ENCODE data around the gene DNAH8. TPM values are rescaled to one million over a fixed set of nuclear protein-coding genes. Genes with fewer than 3 reads are reported as not detected.

Gene DNAH8
- total RNA-seq, 1 experiment from 2014 or later = not detected

DNA sequence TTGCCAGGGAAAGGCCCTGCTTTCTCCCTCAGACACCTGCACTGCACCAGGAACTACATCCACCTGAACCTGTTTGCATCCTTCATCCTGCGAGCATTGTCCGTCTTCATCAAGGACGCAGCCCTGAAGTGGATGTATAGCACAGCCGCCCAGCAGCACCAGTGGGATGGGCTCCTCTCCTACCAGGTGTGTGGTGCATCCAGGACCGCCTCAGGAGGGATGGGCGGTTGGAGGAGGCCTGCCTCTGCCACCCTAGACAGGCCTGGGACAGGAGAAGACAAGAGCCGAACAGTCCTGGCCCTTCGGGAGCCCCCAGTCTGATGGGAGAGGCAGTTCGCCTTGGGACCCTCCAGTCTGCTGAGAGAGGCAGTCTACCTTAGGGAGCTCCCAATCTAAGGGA is 357.7 kb downstream of the DNAH8 start:
- BruUV-seq (replicated peaks) = no TSS peak
- CTCF ChIA-PET = no interaction called here

More for the DNA sequence above, 357.7 kb downstream of the DNAH8 start:
- Histone ChIP-seq H3K27ac (ENCODE audit: low read depth, low read length) (no peak overlapping the region), H3K27me3 (ENCODE audit: insufficient read depth, low read length) (0 out of 2 replicates have a peak, but pooled peaks cover 5% of the 10 kb centered on the region), H2AFZ (ENCODE audit: low read depth, low read length, poor library complexity, severe bottlenecking) (no peak overlapping the region), H3K9me2 (ENCODE audit: insufficient read depth) (no peaks in the 10 kb centered on the region), H3K9ac (ENCODE audit: low read length) (no peak overlapping the region), H3K4me3 (replicated peaks in 1 of 2; ENCODE audit: low read depth in 1 of 2, low read length in 2 of 2) (no peak overlapping the region), H3K4me1 (ENCODE audit: control insufficient read depth in 1 of 2, insufficient read depth in 2 of 2, low read length in 2 of 2) (no peaks in the 10 kb centered on the region), H3K9me3 (ENCODE audit: control insufficient read depth in 1 of 2, insufficient read depth in 1 of 2, low read depth in 1 of 2, low read length in 2 of 2) (no peaks in the 10 kb centered on the region; a peak in 1 of 4 replicates), H3K79me2 (ENCODE audit: insufficient read depth, low read length) (no peaks in the 10 kb centered on the region), H4K20me1 (ENCODE audit: insufficient read depth) (no peaks in the 10 kb centered on the region; the same call in 1 of the 2 replicates), H3K4me2 (ENCODE audit: low read length) (no peak overlapping the region), H3K36me3 (ENCODE audit: control insufficient read depth in 1 of 2, insufficient read depth in 2 of 2, low read length in 2 of 2) (no peaks in the 10 kb centered on the region)
- ATAC-seq = no peak
- intact Hi-C loops (cut with micrococcal nuclease) = no loop called here
- ChIA-PET RAD21 (ENCODE audit: low non-redundant PET in 1 of 2, low total read pairs in 2 of 2, uncharacterized antibody in 2 of 2, unreplicated experiment in 2 of 2) (no interaction called here), POLR2A (no interaction called here)
- TF ChIP-seq SRF (IDR thresholded peaks at IDR 0.05; ENCODE audit: low read depth) (no peak), ZNF274 (IDR thresholded peaks at IDR 0.05; ENCODE audit: low read depth, low read length) (no peak), FOSL1 (IDR thresholded peaks at IDR 0.05; ENCODE audit: low read depth) (no peak), JUND (IDR thresholded peaks at IDR 0.05) (no peak), EGR1 (IDR thresholded peaks at IDR 0.05; ENCODE audit: low read depth) (no peak), CEBPB (IDR thresholded peaks at IDR 0.05; ENCODE audit: low read depth) (no peak), POLR2AphosphoS5 (IDR thresholded peaks at IDR 0.05; ENCODE audit: low read depth, low read length) (no peak), EZH2phosphoT487 (IDR thresholded peaks at IDR 0.05; ENCODE audit: borderline replicate concordance) (no peak), RAD21 (IDR thresholded peaks at IDR 0.05; ENCODE audit: low read depth) (no peak)
- TF ChIP-seq, protein P1, sequence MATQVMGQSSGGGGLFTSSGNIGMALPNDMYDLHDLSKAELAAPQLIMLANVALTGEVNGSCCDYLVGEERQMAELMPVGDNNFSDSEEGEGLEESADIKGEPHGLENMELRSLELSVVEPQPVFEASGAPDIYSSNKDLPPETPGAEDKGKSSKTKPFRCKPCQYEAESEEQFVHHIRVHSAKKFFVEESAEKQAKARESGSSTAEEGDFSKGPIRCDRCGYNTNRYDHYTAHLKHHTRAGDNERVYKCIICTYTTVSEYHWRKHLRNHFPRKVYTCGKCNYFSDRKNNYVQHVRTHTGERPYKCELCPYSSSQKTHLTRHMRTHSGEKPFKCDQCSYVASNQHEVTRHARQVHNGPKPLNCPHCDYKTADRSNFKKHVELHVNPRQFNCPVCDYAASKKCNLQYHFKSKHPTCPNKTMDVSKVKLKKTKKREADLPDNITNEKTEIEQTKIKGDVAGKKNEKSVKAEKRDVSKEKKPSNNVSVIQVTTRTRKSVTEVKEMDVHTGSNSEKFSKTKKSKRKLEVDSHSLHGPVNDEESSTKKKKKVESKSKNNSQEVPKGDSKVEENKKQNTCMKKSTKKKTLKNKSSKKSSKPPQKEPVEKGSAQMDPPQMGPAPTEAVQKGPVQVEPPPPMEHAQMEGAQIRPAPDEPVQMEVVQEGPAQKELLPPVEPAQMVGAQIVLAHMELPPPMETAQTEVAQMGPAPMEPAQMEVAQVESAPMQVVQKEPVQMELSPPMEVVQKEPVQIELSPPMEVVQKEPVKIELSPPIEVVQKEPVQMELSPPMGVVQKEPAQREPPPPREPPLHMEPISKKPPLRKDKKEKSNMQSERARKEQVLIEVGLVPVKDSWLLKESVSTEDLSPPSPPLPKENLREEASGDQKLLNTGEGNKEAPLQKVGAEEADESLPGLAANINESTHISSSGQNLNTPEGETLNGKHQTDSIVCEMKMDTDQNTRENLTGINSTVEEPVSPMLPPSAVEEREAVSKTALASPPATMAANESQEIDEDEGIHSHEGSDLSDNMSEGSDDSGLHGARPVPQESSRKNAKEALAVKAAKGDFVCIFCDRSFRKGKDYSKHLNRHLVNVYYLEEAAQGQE (IDR thresholded peaks at IDR 0.05; ENCODE audit: low read depth) = no peak
- TF ChIP-seq, protein P2, sequence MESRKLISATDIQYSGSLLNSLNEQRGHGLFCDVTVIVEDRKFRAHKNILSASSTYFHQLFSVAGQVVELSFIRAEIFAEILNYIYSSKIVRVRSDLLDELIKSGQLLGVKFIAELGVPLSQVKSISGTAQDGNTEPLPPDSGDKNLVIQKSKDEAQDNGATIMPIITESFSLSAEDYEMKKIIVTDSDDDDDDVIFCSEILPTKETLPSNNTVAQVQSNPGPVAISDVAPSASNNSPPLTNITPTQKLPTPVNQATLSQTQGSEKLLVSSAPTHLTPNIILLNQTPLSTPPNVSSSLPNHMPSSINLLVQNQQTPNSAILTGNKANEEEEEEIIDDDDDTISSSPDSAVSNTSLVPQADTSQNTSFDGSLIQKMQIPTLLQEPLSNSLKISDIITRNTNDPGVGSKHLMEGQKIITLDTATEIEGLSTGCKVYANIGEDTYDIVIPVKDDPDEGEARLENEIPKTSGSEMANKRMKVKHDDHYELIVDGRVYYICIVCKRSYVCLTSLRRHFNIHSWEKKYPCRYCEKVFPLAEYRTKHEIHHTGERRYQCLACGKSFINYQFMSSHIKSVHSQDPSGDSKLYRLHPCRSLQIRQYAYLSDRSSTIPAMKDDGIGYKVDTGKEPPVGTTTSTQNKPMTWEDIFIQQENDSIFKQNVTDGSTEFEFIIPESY (IDR thresholded peaks at IDR 0.05; ENCODE audit: extremely low read depth, insufficient replicate concordance, low read length) = no peak
- TF ChIP-seq, protein P3, sequence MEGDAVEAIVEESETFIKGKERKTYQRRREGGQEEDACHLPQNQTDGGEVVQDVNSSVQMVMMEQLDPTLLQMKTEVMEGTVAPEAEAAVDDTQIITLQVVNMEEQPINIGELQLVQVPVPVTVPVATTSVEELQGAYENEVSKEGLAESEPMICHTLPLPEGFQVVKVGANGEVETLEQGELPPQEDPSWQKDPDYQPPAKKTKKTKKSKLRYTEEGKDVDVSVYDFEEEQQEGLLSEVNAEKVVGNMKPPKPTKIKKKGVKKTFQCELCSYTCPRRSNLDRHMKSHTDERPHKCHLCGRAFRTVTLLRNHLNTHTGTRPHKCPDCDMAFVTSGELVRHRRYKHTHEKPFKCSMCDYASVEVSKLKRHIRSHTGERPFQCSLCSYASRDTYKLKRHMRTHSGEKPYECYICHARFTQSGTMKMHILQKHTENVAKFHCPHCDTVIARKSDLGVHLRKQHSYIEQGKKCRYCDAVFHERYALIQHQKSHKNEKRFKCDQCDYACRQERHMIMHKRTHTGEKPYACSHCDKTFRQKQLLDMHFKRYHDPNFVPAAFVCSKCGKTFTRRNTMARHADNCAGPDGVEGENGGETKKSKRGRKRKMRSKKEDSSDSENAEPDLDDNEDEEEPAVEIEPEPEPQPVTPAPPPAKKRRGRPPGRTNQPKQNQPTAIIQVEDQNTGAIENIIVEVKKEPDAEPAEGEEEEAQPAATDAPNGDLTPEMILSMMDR (IDR thresholded peaks at IDR 0.05 in 2 of 3, conservative IDR thresholded peaks at IDR 0.05 in 1 of 3; ENCODE audit: borderline replicate concordance in 1 of 3, insufficient read depth in 1 of 3, low read depth in 2 of 3, low read length in 2 of 3) = no peak
- no peak for DNase-seq (ENCODE audit: low read depth, low spot score)
